ENCODE data around the gene PRSS1.

PRSS1 gene

DNA sequence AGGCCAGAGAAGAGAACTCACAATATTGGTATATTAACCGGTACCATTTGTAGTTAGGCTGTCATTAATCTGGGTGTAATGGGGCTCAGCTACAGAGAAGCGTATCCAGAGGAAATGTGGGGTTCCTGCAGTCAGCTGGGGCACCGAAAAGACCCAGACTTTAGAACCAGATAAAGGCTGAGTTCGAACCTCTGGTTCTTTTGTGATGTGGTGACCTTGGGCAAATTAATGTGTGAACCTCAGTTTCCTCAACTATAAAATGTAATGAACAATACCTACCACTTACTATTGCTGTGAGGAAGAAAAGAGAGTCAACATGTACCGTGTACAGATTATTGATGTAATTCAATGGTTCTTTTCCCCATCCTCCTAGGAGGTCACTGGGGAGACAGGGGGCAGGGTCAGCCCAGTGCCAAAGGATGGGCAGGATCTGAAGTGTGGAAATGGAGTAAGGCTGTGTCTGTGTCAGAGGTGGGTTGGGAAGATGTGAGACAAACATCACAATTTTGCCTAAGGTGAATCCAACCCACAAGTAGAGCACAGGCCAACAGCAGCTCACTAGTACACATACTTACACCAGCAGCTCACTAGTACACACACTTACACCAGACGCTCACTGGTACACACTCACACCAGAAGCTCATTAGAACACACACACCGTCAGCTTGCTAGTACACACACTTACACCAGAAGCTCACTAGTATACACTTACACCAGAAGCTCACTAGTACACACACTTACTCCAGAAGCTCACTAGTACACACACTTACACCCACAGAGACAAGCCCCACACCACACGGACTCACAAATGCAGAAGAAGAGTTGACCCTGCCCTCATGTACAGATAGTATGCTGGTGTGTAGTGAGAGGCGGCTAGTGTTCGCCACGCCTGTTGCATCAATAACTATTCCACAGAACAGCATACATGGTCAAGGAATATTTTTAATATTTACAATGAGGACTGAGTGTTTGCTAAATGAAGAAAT, 49.5 kb downstream of the PRSS1 start:
- no peak overlapping the region for H3K27ac ChIP-seq (ENCODE audit: low read length)
- peaks cover 8% of the 10 kb centered on the region; the same call in 1 of the 2 replicates for H3K36me3 ChIP-seq (ENCODE audit: insufficient read depth, low read depth, low read length)

GRCh38 chr7:142799437-142799835, 50.2 kb downstream of the PRSS1 start:
- H3K9me3 ChIP-seq (ENCODE audit: insufficient read depth, low read depth, low read length), result no peaks in the 10 kb centered on the region
- peaks cover 27% of the 10 kb centered on the region for H3K4me1 ChIP-seq (ENCODE audit: insufficient read depth, low read length)
- H3K4me3 ChIP-seq (ENCODE audit: low read length), result no peak overlapping the region
- no peak overlapping the region for H3K9ac ChIP-seq (ENCODE audit: low read depth, low read length)
- peaks cover 8% of the 10 kb centered on the region; the same call in 1 of the 2 replicates for H3K36me3 ChIP-seq (ENCODE audit: insufficient read depth, low read depth, low read length)
- no peak overlapping the region for H3K27ac ChIP-seq (ENCODE audit: low read length)
- H3K27me3 ChIP-seq (ENCODE audit: insufficient read depth, low read length), result peaks cover 74% of the 10 kb centered on the region

More for the DNA sequence above, 49.5 kb downstream of the PRSS1 start:
- peaks cover 27% of the 10 kb centered on the region for H3K4me1 ChIP-seq (ENCODE audit: insufficient read depth, low read length)
- no peaks in the 10 kb centered on the region for H3K9me3 ChIP-seq (ENCODE audit: insufficient read depth, low read depth, low read length)
- no peak overlapping the region for H3K9ac ChIP-seq (ENCODE audit: low read depth, low read length)
- peaks cover 80% of the 10 kb centered on the region for H3K27me3 ChIP-seq (ENCODE audit: insufficient read depth, low read length)
- peak overlapping the region; percentile 72; the same call in 1 of the 2 replicates for H3K4me3 ChIP-seq (ENCODE audit: low read length)

GRCh38 chr7:142800088-142800487, 50.8 kb downstream of the PRSS1 start:
- no peak overlapping the region for H3K27ac ChIP-seq (ENCODE audit: low read length)
- no peaks in the 10 kb centered on the region for H3K9me3 ChIP-seq (ENCODE audit: insufficient read depth, low read depth, low read length)
- peaks cover 21% of the 10 kb centered on the region for H3K4me1 ChIP-seq (ENCODE audit: insufficient read depth, low read length)
- peaks cover 74% of the 10 kb centered on the region for H3K27me3 ChIP-seq (ENCODE audit: insufficient read depth, low read length)
- H3K36me3 ChIP-seq (ENCODE audit: insufficient read depth, low read depth, low read length), result peaks cover 8% of the 10 kb centered on the region; the same call in 1 of the 2 replicates
- no peak overlapping the region for H3K4me3 ChIP-seq (ENCODE audit: low read length)
- no peak overlapping the region for H3K9ac ChIP-seq (ENCODE audit: low read depth, low read length)

DNA sequence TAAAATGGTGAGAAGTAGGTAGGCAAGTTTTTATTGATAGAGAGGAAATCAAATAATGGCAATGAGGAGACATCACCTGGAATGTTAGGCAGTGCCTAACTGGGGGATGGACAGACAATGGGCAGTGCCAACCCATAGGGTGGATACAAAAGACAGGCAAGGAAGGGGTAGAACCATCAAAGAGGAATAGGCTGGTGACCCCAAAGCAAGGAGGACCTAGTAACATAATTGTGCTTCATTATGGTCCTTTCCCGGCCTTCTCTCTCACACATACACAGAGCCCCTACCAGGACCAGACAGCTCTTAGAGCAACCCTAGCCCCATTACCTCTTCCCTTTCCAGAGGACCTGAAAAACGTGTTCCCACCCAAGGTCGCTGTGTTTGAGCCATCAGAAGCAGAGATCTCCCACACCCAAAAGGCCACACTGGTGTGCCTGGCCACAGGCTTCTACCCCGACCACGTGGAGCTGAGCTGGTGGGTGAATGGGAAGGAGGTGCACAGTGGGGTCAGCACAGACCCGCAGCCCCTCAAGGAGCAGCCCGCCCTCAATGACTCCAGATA, 51.5 kb downstream of the PRSS1 start:
- Histone ChIP-seq H3K4me1 (ENCODE audit: insufficient read depth, low read length) (peaks cover 16% of the 10 kb centered on the region), H3K4me3 (ENCODE audit: low read length) (no peak overlapping the region), H3K27me3 (ENCODE audit: insufficient read depth, low read length) (peaks cover 70% of the 10 kb centered on the region), H3K9ac (ENCODE audit: low read depth, low read length) (no peak overlapping the region), H3K36me3 (ENCODE audit: insufficient read depth, low read depth, low read length) (peaks cover 8% of the 10 kb centered on the region; the same call in 1 of the 2 replicates), H3K9me3 (ENCODE audit: insufficient read depth, low read depth, low read length) (no peaks in the 10 kb centered on the region), H3K27ac (ENCODE audit: low read length) (no peak overlapping the region)

GRCh38 chr7:142801601-142802295, 52.5 kb downstream of the PRSS1 start:
- Histone ChIP-seq H3K4me1 (ENCODE audit: insufficient read depth, low read length) (peaks cover 13% of the 10 kb centered on the region), H3K27me3 (ENCODE audit: insufficient read depth, low read length) (peaks cover 60% of the 10 kb centered on the region), H3K9ac (ENCODE audit: low read depth, low read length) (no peak overlapping the region), H3K4me3 (ENCODE audit: low read length) (no peak overlapping the region), H3K27ac (ENCODE audit: low read length) (no peak overlapping the region), H3K9me3 (ENCODE audit: insufficient read depth, low read depth, low read length) (no peaks in the 10 kb centered on the region), H3K36me3 (ENCODE audit: insufficient read depth, low read depth, low read length) (peaks cover 8% of the 10 kb centered on the region; the same call in 1 of the 2 replicates)

- no peak overlapping the region for H3K4me3 ChIP-seq (ENCODE audit: low read length)
- peaks cover 55% of the 10 kb centered on the region for H3K27me3 ChIP-seq (ENCODE audit: insufficient read depth, low read length)
- H3K9ac ChIP-seq (ENCODE audit: low read depth, low read length), result no peak overlapping the region
- peaks cover 13% of the 10 kb centered on the region for H3K4me1 ChIP-seq (ENCODE audit: insufficient read depth, low read length)
- no peaks in the 10 kb centered on the region for H3K9me3 ChIP-seq (ENCODE audit: insufficient read depth, low read depth, low read length)
- peaks cover 8% of the 10 kb centered on the region; the same call in 1 of the 2 replicates for H3K36me3 ChIP-seq (ENCODE audit: insufficient read depth, low read depth, low read length)
- no peak overlapping the region for H3K27ac ChIP-seq (ENCODE audit: low read length)
Measured at GRCh38 chr7:142802301-142802700, 53.0 kb downstream of the PRSS1 start.

Data from iPS-20b (cell line).